Keratinocyte (primary cell): Measurements from ENCODE around the gene DHFR. TPM values are rescaled to one million over a fixed set of nuclear protein-coding genes. Genes with fewer than 3 reads are reported as not detected.

Experiments
- DNase-seq: peaks from one replicate; pipeline ENCODE4 v3.0.0-alpha.2; 2011; ENCODE audit warnings: low read depth, missing footprints, low spot score
- FAIRE-seq: peaks from 2 replicates; lab custom pipeline; 2011; peaks lifted over from hg19 to GRCh38; lab: Jason Lieb, UNC
- H2AFZ ChIP-seq: 2 replicates; pipeline ENCODE4 v1.6.0; 2012; ENCODE audit warnings: low read length, control low read depth, inconsistent platforms; ENCODE audit not compliant: control insufficient read depth
- H3K27ac ChIP-seq: 2 replicates; pipeline ENCODE4 v1.5.1; 2011; ENCODE audit warnings: low read length; ENCODE audit not compliant: control insufficient read depth, insufficient read depth
- H3K27me3 ChIP-seq: 3 replicates; pipeline ENCODE4 v1.6.0; 2011; ENCODE audit warnings: low read length; ENCODE audit not compliant: control insufficient read depth, insufficient read depth; ENCODE audit errors: extremely low read depth
- H3K36me3 ChIP-seq, 2 experiments: 2 replicates in 1 of 2; 3 replicates in 1 of 2; pipeline ENCODE4 v1.5.1; 2011; ENCODE audit warnings: low read length in 2 of 2, mild to moderate bottlenecking in 1 of 2; ENCODE audit not compliant: control insufficient read depth in 2 of 2, insufficient read depth in 2 of 2; ENCODE audit errors: extremely low read depth in 1 of 2
- H3K4me1 ChIP-seq: 3 replicates; pipeline ENCODE4 v1.5.1; 2011; ENCODE audit warnings: low read length; ENCODE audit not compliant: control insufficient read depth, insufficient read depth; ENCODE audit errors: extremely low read depth
- H3K4me2 ChIP-seq: 3 replicates; pipeline ENCODE4 v1.6.0; 2011; ENCODE audit warnings: low read depth, low read length; ENCODE audit not compliant: control insufficient read depth, insufficient read depth; ENCODE audit errors: extremely low read depth
- H3K4me3 ChIP-seq, 3 experiments: fragments of 200-600 bp in 1 of 3; sonication (generic) in 1 of 3; 2 replicates in 2 of 3; 3 replicates in 1 of 3; pipeline ENCODE4 v1.5.1; 2011 to 2016; ENCODE audit warnings: low read length in 3 of 3, mild to moderate bottlenecking in 3 of 3, control low read depth in 2 of 3, inconsistent platforms in 1 of 3, low read depth in 1 of 3, mixed read lengths in 1 of 3, mixed run types in 1 of 3, moderate library complexity in 1 of 3; ENCODE audit not compliant: control insufficient read depth in 2 of 3, insufficient read depth in 2 of 3; ENCODE audit errors: extremely low read depth in 1 of 3
- H3K79me2 ChIP-seq: 2 replicates; pipeline ENCODE4 v1.6.0; 2012; ENCODE audit warnings: low read length; ENCODE audit not compliant: control insufficient read depth, insufficient read depth
- H3K9ac ChIP-seq: 3 replicates; pipeline ENCODE4 v1.6.0; 2011; ENCODE audit warnings: low read length; ENCODE audit not compliant: control insufficient read depth, insufficient read depth; ENCODE audit errors: extremely low read depth
- H3K9me1 ChIP-seq: 3 replicates; pipeline ENCODE4 v1.6.0; 2011; ENCODE audit warnings: low read length; ENCODE audit not compliant: control insufficient read depth, insufficient read depth; ENCODE audit errors: extremely low read depth
- H3K9me3 ChIP-seq: 2 replicates; pipeline ENCODE4 v1.5.1; 2012; ENCODE audit warnings: low read depth, low read length; ENCODE audit not compliant: control insufficient read depth
- H4K20me1 ChIP-seq: 3 replicates; pipeline ENCODE4 v1.6.0; 2011; ENCODE audit warnings: low read length; ENCODE audit not compliant: control insufficient read depth, insufficient read depth; ENCODE audit errors: extremely low read depth
- EZH2 ChIP-seq: IDR thresholded peaks from one replicate; pipeline ENCODE4 v1.6.1; 2012; ENCODE audit warnings: inconsistent platforms, mild to moderate bottlenecking, low read length, moderate library complexity
- dilution Hi-C: fragments of 300-500 bp; cut with MboI; formaldehyde crosslinking; loops from one replicate; pipeline ENCODE4 v1.7.0; 2020; ENCODE audit warnings: low sequenced_read_pairs; ENCODE audit not compliant: extremely low pct_ligation_motif_present
- polyA plus RNA-seq, 5 experiments: library from polyadenylated mRNA; depleted of rRNA in 3 of 5; stranded (reverse) in 3 of 5; stranded (forward) in 1 of 5; unstranded in 1 of 5; fragments of >200 nt; gene quantifications; 1 replicate in 1 of 5; 2 replicates in 3 of 5; 3 replicates in 1 of 5; pipeline versions ENCODE4 v1.2.1 to v1.2.3, GENCODE V29; 2011 to 2012; ENCODE audit warnings: missing spikeins in 2 of 5, low read depth in 1 of 5, low replicate concordance in 1 of 5
- TF ChIP-seq, protein P1 (sequence below), 3 experiments: IDR thresholded peaks in 1 of 3; conservative IDR thresholded peaks in 1 of 3; optimal IDR thresholded peaks in 1 of 3; 2 replicates in 2 of 3; 3 replicates in 1 of 3; pipeline versions ENCODE3 to v1.5.1; 2011; ENCODE audit warnings: low read length in 3 of 3, mild to moderate bottlenecking in 3 of 3, moderate library complexity in 2 of 3, control low read depth in 1 of 3, inconsistent platforms in 1 of 3; ENCODE audit not compliant: insufficient read depth in 2 of 3; ENCODE audit errors: extremely low read depth in 1 of 3

DHFR gene
- polyA plus RNA-seq, 1 donor (not counting 4 experiments of a cell fraction or from before 2014, with no cell fraction given), result 19.7 TPM

DNA sequence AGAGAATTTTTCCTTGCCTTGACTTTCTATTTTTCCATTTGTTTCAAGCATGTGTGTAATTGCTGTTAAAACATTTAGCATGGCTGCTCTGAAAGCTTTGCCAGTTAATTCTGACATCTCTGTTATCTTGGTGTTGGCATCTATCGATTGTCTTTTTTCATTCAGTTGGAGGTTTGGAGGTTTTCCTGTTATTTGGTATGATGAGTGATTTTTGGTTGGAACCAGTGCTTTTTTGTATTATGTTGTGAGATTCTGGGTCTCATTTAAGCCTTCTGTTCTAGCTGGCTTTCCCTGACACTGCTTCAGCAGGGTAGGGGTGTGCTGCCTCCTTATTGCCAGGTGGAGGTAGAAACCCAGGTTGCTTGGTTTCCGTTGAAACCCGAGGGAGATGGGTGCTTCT, 40.9 kb upstream of the DHFR start:
- Histone ChIP-seq H3K4me3 (no peak overlapping the region), H3K9me1 (no peaks in the 10 kb centered on the region), H3K36me3 (peaks cover 0 to 2% of the 10 kb centered on the region in 2 experiments), H3K4me2 (no peak overlapping the region), H3K9ac (no peak overlapping the region), H3K79me2 (no peaks in the 10 kb centered on the region), H2AFZ (no peak overlapping the region), H3K4me1 (no peaks in the 10 kb centered on the region), H3K27ac (no peak overlapping the region), H4K20me1 (no peaks in the 10 kb centered on the region), H3K9me3 (no peaks in the 10 kb centered on the region), H3K27me3 (no peaks in the 10 kb centered on the region)
- DNase-seq (no peak), FAIRE-seq (no peak)
- TF ChIP-seq, protein P1, sequence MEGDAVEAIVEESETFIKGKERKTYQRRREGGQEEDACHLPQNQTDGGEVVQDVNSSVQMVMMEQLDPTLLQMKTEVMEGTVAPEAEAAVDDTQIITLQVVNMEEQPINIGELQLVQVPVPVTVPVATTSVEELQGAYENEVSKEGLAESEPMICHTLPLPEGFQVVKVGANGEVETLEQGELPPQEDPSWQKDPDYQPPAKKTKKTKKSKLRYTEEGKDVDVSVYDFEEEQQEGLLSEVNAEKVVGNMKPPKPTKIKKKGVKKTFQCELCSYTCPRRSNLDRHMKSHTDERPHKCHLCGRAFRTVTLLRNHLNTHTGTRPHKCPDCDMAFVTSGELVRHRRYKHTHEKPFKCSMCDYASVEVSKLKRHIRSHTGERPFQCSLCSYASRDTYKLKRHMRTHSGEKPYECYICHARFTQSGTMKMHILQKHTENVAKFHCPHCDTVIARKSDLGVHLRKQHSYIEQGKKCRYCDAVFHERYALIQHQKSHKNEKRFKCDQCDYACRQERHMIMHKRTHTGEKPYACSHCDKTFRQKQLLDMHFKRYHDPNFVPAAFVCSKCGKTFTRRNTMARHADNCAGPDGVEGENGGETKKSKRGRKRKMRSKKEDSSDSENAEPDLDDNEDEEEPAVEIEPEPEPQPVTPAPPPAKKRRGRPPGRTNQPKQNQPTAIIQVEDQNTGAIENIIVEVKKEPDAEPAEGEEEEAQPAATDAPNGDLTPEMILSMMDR (optimal IDR thresholded peaks at IDR 0.05 in 1 of 3, IDR thresholded peaks at IDR 0.05 in 1 of 3, conservative IDR thresholded peaks at IDR 0.05 in 1 of 3; ENCODE audit: extremely low read depth in 1 of 3, insufficient read depth in 2 of 3, low read length in 3 of 3), result no peak
- no peak for TF ChIP-seq EZH2
- dilution Hi-C loops, result no loop called here

DNA sequence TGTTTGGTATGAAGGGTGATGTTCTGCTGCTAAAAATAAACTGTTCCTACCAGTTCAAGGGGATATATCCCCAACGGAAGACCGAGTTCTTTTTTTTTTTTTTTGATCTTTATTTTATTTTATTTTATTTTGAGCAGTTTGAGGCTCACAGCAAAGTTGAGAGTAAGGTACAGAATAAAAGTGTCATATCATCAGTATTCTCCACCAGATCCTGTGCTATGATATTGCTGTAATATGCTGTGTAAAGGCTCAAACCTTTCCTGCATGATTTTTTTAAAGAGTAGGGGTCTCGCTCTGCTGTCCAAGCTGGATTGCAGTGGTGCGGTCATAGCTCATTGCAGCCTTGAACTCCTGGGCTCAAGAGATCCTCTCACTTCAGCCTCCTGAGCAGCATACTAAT, 34.8 kb upstream of the DHFR start:
- Histone ChIP-seq H3K79me2 (no peaks in the 10 kb centered on the region), H3K36me3 (no peaks in the 10 kb centered on the region), H3K9ac (no peak overlapping the region), H4K20me1 (no peaks in the 10 kb centered on the region), H3K4me1 (no peaks in the 10 kb centered on the region), H2AFZ (no peak overlapping the region), H3K27ac (no peak overlapping the region), H3K4me2 (no peak overlapping the region), H3K4me3 (no peak overlapping the region), H3K9me3 (no peaks in the 10 kb centered on the region), H3K9me1 (no peaks in the 10 kb centered on the region), H3K27me3 (no peaks in the 10 kb centered on the region)
- TF ChIP-seq EZH2, result no peak
- TF ChIP-seq, protein P1 (optimal IDR thresholded peaks at IDR 0.05 in 1 of 3, IDR thresholded peaks at IDR 0.05 in 1 of 3, conservative IDR thresholded peaks at IDR 0.05 in 1 of 3; ENCODE audit: extremely low read depth in 1 of 3, insufficient read depth in 2 of 3, low read length in 3 of 3), result no peak
- FAIRE-seq (no peak), DNase-seq (no peak)
- dilution Hi-C loops, result no loop called here
